Measurements from ENCODE around the gene TMPRSS15.

DNA sequence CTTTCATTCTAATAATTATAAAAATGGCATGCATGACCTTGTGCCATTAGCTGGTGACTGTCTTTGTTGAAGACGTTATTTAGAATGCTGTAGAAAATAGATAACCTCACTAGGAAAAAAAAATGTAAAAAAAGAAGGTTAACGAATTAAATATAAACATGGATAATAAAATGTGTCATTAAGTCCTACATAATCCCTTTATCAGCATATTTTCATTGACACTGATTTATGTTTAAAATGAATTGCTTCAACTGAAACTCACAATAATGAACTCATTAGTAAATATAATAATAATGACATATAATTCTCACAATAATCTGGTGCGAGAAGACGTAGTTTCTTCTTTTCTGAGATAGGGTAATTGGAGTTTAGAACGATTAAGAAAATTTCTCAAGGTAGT lies 4.7 kb downstream of the TMPRSS15 start:
- no peak for TF ChIP-seq EZH2 (IDR thresholded peaks at IDR 0.05; ENCODE audit: low read length)
- TF ChIP-seq, protein P1, sequence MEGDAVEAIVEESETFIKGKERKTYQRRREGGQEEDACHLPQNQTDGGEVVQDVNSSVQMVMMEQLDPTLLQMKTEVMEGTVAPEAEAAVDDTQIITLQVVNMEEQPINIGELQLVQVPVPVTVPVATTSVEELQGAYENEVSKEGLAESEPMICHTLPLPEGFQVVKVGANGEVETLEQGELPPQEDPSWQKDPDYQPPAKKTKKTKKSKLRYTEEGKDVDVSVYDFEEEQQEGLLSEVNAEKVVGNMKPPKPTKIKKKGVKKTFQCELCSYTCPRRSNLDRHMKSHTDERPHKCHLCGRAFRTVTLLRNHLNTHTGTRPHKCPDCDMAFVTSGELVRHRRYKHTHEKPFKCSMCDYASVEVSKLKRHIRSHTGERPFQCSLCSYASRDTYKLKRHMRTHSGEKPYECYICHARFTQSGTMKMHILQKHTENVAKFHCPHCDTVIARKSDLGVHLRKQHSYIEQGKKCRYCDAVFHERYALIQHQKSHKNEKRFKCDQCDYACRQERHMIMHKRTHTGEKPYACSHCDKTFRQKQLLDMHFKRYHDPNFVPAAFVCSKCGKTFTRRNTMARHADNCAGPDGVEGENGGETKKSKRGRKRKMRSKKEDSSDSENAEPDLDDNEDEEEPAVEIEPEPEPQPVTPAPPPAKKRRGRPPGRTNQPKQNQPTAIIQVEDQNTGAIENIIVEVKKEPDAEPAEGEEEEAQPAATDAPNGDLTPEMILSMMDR (optimal IDR thresholded peaks at IDR 0.05 in 1 of 3, IDR thresholded peaks at IDR 0.05 in 1 of 3, conservative IDR thresholded peaks at IDR 0.05 in 1 of 3; ENCODE audit: extremely low read depth in 1 of 3, insufficient read depth in 2 of 3, low read length in 3 of 3), result no peak

Data from keratinocyte (primary cell).